GM06990 (cell line): Measurements from ENCODE around the gene SYNE3.

Source experiments
- DNase-seq: peaks from one replicate; pipeline ENCODE4 v3.0.0-alpha.2; 2011; ENCODE audit not compliant: insufficient read length; ENCODE audit errors: extremely low read depth
- H3K27me3 ChIP-seq: replicated peaks from 2 replicates; pipeline ENCODE4 v1.6.0; 2011; ENCODE audit warnings: low read length; ENCODE audit not compliant: control insufficient read depth, insufficient read depth
- H3K36me3 ChIP-seq: 2 replicates; pipeline ENCODE4 v1.5.1; 2011; ENCODE audit warnings: low read length; ENCODE audit not compliant: control insufficient read depth, insufficient read depth
- H3K4me3 ChIP-seq: replicated peaks from 2 replicates; pipeline ENCODE4 v1.5.1; 2011; ENCODE audit warnings: low read depth, mild to moderate bottlenecking, control low read depth, low read length
- CTCF ChIP-seq: IDR thresholded peaks from 2 replicates; pipeline ENCODE4 v1.5.1; 2011; ENCODE audit warnings: low read length, control low read depth, mild to moderate bottlenecking, inconsistent platforms; ENCODE audit not compliant: insufficient read depth, poor library complexity, severe bottlenecking

The SYNE3 gene

GRCh38 chr14:95475540-95476240 is 40.8 kb downstream of the SYNE3 start:
- DNase-seq = no peak
- no peak overlapping the region for H3K4me3 ChIP-seq
- H3K36me3 ChIP-seq = peaks cover 57% of the 10 kb centered on the region
- no peak for TF ChIP-seq CTCF
- no peaks in the 10 kb centered on the region for H3K27me3 ChIP-seq

- H3K27me3 ChIP-seq = no peaks in the 10 kb centered on the region
- DNase-seq = no peak
- no peak for TF ChIP-seq CTCF
- peaks cover 59% of the 10 kb centered on the region for H3K36me3 ChIP-seq
- H3K4me3 ChIP-seq = no peak overlapping the region
These were observed 41.5 kb downstream of the SYNE3 start for GRCh38 chr14:95474941-95475340.

- DNase-seq = no peak
- Histone ChIP-seq H3K36me3 (peaks cover 59% of the 10 kb centered on the region), H3K27me3 (no peaks in the 10 kb centered on the region)
These were observed 42.0 kb downstream of the SYNE3 start for GRCh38 chr14:95474486-95474885.

GRCh38 chr14:95472819-95473251 is 43.6 kb downstream of the SYNE3 start:
- Histone ChIP-seq H3K27me3 (no peaks in the 10 kb centered on the region), H3K4me3 (no peak overlapping the region), H3K36me3 (peaks cover 60% of the 10 kb centered on the region)
- TF ChIP-seq CTCF = no peak
- DNase-seq = no peak

More at GRCh38 chr14:95474486-95474885, 42.0 kb downstream of the SYNE3 start:
- no peak overlapping the region for H3K4me3 ChIP-seq
- no peak for TF ChIP-seq CTCF

- no peak overlapping the region for H3K4me3 ChIP-seq
- no peak for DNase-seq
- no peak for TF ChIP-seq CTCF
- H3K27me3 ChIP-seq = no peaks in the 10 kb centered on the region
- peaks cover 65% of the 10 kb centered on the region for H3K36me3 ChIP-seq
These were observed 45.0 kb downstream of the SYNE3 start for GRCh38 chr14:95471476-95471875.
